ENCODE results near the gene KPNB1. TPM values are rescaled to one million over a fixed set of nuclear protein-coding genes. Genes with fewer than 3 reads are reported as not detected.

KPNB1 gene
- total RNA-seq, 1 donor from 2014 or later: 210 TPM

DNA sequence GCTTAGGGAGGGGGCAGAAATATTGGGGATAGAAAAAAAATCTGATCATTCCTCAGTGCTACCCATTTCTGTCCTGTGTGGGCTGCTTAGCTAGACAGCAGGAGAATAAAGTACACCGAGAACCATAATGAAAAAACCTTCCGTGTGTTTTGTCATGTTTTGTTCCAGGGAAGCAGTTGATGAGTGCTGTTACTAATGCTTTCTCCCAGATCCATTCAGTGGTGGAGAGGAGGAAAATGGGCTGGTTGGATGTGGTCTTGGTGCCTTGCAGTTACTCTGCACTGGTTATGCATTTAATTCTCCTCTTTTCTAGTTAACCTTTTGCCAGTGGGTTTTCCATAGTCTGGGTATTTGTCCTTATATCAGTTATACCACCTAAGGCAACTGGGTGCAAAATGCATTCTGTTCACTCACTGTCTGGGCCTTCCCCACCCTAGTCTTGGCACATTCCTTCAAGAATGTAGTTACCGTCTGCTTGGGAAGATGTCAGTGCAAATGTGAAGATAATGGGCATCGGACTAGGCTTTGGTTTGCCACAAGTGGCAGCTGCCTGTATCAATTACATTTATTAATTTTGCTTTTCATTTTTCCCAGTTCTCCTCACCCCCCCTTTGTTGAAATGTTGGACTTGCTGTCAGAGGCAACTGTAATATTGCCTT lies 34.9 kb downstream of the KPNB1 start:
- Histone ChIP-seq H3K27me3 (ENCODE audit: low read depth) (no peaks in the 10 kb centered on the region), H3K4me1 (peaks cover 22% of the 10 kb centered on the region), H3K4me3 (no peak overlapping the region), H3K27ac (no peak overlapping the region), H3K9me3 (no peaks in the 10 kb centered on the region), H3K36me3 (peaks cover 64% of the 10 kb centered on the region)
- no peak for ATAC-seq
- no peak for DNase-seq
- intact Hi-C loops (cut with DNase I): no loop called here
- TF ChIP-seq, protein P1, sequence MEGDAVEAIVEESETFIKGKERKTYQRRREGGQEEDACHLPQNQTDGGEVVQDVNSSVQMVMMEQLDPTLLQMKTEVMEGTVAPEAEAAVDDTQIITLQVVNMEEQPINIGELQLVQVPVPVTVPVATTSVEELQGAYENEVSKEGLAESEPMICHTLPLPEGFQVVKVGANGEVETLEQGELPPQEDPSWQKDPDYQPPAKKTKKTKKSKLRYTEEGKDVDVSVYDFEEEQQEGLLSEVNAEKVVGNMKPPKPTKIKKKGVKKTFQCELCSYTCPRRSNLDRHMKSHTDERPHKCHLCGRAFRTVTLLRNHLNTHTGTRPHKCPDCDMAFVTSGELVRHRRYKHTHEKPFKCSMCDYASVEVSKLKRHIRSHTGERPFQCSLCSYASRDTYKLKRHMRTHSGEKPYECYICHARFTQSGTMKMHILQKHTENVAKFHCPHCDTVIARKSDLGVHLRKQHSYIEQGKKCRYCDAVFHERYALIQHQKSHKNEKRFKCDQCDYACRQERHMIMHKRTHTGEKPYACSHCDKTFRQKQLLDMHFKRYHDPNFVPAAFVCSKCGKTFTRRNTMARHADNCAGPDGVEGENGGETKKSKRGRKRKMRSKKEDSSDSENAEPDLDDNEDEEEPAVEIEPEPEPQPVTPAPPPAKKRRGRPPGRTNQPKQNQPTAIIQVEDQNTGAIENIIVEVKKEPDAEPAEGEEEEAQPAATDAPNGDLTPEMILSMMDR (IDR thresholded peaks at IDR 0.05): no peak

DNA sequence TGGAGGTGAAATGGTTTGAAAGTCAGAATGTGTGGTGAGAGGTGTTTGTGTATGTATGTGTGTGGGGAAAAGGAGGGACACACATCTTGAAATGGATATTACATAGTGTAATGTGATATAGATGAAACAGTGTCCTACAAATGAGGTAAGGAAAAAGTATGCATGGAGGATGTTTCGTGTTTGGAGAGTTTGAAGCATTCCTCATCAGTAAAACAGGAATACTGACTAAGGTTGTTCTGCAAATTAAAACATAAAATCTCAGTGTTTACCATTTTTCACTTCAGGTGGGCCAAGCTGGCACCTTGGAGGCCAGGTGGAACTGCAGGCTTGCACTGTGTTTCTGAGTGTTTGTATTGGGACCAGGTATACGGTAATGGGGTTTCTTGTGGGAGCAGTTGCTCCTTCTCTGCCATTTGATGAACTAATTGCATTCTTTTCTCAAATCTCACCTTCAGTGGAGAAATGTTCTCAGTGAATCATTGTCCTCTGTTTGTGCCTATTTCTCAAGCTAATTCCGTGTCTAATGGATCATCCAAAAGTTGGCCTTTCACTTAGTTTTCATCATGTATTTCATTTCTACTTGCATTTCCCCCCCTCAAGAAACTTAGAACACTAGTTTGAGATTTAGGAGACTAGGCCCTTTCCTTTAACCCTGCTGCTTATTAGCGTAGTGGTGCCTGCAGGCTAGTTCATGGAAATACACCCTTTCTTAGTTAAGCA lies 36.0 kb downstream of the KPNB1 start:
- peaks cover 22% of the 10 kb centered on the region for H3K4me1 ChIP-seq
- ATAC-seq (no peak), DNase-seq (no peak)
- peaks cover 54% of the 10 kb centered on the region for H3K36me3 ChIP-seq
- TF ChIP-seq, protein P1 (IDR thresholded peaks at IDR 0.05): no peak
- no peak overlapping the region for H3K4me3 ChIP-seq
- no peaks in the 10 kb centered on the region for H3K27me3 ChIP-seq (ENCODE audit: low read depth)
- intact Hi-C loops (cut with DNase I): no loop called here
- no peaks in the 10 kb centered on the region for H3K9me3 ChIP-seq
- no peak overlapping the region for H3K27ac ChIP-seq

DNA sequence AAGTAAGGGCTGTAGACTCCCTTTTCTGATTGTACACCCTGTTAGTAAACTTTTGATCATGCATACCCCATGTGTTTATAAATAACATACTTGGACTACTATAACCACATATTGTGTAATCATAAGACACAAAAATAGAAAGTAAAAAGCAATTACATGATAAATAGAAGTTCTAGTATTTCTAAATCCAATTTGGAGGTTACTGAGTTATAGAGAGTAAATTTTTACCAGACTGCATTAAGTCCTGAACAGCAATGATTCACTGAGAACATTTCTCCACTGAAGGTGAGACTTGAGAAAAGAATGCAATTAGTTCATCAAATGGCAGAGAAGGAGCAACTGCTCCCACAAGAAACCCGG lies 36.5 kb downstream of the KPNB1 start:
- no peaks in the 10 kb centered on the region for H3K27me3 ChIP-seq (ENCODE audit: low read depth)
- H3K36me3 ChIP-seq: peaks cover 48% of the 10 kb centered on the region
- intact Hi-C loops (cut with DNase I): no loop called here
- ATAC-seq: no peak
- no peak overlapping the region for H3K27ac ChIP-seq
- TF ChIP-seq, protein P1 (IDR thresholded peaks at IDR 0.05): no peak
- no peaks in the 10 kb centered on the region for H3K9me3 ChIP-seq
- peaks cover 22% of the 10 kb centered on the region for H3K4me1 ChIP-seq
- no peak for DNase-seq
- no peak overlapping the region for H3K4me3 ChIP-seq

DNA sequence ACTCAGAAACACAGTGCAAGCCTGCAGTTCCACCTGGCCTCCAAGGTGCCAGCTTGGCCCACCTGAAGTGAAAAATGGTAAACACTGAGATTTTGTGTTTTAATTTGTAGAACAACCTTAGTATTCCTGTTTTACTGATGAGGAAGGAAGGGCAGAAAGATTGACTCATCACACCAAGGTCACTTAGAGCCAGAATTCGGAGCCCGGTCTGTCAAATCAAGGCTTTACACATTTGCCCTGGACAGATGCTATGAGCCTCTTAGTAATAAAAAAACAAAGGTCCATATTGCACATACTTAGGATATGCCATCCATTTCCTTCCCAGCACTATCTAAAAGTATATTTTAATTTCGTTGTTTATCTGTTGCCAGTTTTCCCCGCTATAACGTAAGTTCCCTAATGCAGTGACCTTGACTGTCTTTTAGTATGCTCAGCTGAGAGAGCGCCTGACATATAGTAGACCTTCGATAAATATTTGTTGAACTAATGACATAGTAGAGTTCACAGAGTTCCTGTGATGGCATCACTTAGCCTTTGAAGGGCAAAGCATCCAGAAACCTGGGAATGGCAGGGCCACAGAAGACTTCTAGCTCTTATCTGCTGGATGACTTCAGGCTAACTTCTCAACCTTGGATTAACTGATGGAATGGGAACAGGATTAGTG lies 37.1 kb downstream of the KPNB1 start:
- no peak overlapping the region for H3K4me3 ChIP-seq
- ATAC-seq (no peak), DNase-seq (no peak)
- H3K27me3 ChIP-seq (ENCODE audit: low read depth): no peaks in the 10 kb centered on the region
- intact Hi-C loops (cut with DNase I): no loop called here
- peaks cover 22% of the 10 kb centered on the region for H3K4me1 ChIP-seq
- H3K27ac ChIP-seq: no peak overlapping the region
- peaks cover 43% of the 10 kb centered on the region for H3K36me3 ChIP-seq
- TF ChIP-seq, protein P1 (IDR thresholded peaks at IDR 0.05): no peak
- H3K9me3 ChIP-seq: no peaks in the 10 kb centered on the region

DNA sequence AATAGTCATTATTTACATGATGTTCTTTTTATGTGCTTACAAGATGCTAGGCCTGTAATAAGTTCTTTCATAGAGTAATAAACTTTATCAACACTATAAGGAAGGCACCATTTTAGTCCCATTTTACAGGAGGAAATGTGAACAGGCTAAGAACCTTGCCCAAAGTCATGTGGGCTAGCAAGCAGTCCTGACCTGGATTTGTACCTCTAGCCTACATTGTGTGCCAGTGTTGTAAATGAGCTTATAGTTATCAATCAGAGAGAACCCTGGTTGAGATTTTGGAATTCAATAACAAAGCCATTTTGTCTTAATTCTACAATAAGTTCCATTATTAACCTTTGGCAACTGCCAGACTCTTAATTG lies 37.6 kb downstream of the KPNB1 start:
- intact Hi-C loops (cut with DNase I): no loop called here
- Histone ChIP-seq H3K4me1 (peaks cover 23% of the 10 kb centered on the region), H3K36me3 (peaks cover 38% of the 10 kb centered on the region), H3K27ac (no peak overlapping the region), H3K27me3 (ENCODE audit: low read depth) (no peaks in the 10 kb centered on the region), H3K9me3 (no peaks in the 10 kb centered on the region), H3K4me3 (no peak overlapping the region)
- TF ChIP-seq, protein P1 (IDR thresholded peaks at IDR 0.05): no peak
- DNase-seq (no peak), ATAC-seq (no peak)

Data from lower lobe of right lung (tissue), 2 donors.